NB4 (cell line): ENCODE data around the gene EHD3.

Experiments
- MYC ChIP-seq: IDR thresholded peaks from 2 replicates; pipeline ENCODE4 v1.6.1; 2011; ENCODE audit warnings: low read depth, low read length
- POLR2A ChIP-seq: IDR thresholded peaks from 2 replicates; pipeline ENCODE4 v1.6.1; 2011; ENCODE audit warnings: mild to moderate bottlenecking; ENCODE audit not compliant: insufficient read length; ENCODE audit errors: extremely low read depth
- TF ChIP-seq, protein P1 (sequence below): IDR thresholded peaks from one replicate; pipeline ENCODE4 v1.5.1; 2012; ENCODE audit warnings: low read depth, low read length
- TF ChIP-seq, protein P2 (sequence below): IDR thresholded peaks from 2 replicates; pipeline ENCODE4 v1.6.1; 2011; ENCODE audit warnings: low read depth, low read length

DNA sequence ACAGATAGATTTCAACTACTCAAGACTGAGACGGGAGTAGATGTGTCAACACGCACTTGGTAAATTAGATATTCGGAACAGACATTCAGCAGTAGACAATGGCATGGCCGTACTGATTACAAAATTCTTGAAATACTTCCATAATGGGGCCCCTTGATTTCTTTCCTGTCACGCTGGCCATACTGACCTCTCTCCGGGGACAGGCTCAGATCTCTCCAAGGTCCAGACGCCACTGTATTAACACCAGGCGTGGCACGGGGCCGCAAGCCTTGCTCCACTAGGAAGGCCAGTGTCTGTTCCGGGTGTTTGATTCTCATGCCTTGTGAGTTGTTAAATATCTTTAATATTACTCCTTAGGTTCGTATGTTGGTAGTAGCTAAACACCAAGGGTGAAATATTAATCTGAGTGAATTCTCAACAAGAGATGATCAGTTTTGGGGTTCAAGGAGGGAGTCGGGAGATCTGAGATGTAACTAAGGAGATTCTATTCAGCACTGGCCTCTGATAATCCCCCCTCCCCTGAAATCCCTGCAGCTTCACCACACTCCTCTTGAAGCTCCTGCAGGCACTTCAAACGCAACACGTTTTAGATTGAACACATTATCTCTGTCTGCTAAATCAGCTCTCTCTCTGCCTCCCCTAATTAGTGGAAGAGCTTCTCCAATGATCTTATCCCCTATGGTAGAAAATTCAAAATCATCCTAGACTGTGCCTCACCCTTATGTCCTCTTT is 2.2 kb upstream of the EHD3 start:
- TF ChIP-seq, protein P1, sequence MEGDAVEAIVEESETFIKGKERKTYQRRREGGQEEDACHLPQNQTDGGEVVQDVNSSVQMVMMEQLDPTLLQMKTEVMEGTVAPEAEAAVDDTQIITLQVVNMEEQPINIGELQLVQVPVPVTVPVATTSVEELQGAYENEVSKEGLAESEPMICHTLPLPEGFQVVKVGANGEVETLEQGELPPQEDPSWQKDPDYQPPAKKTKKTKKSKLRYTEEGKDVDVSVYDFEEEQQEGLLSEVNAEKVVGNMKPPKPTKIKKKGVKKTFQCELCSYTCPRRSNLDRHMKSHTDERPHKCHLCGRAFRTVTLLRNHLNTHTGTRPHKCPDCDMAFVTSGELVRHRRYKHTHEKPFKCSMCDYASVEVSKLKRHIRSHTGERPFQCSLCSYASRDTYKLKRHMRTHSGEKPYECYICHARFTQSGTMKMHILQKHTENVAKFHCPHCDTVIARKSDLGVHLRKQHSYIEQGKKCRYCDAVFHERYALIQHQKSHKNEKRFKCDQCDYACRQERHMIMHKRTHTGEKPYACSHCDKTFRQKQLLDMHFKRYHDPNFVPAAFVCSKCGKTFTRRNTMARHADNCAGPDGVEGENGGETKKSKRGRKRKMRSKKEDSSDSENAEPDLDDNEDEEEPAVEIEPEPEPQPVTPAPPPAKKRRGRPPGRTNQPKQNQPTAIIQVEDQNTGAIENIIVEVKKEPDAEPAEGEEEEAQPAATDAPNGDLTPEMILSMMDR: no peak
- TF ChIP-seq POLR2A: no peak
- no peak for TF ChIP-seq MYC
- TF ChIP-seq, protein P2, sequence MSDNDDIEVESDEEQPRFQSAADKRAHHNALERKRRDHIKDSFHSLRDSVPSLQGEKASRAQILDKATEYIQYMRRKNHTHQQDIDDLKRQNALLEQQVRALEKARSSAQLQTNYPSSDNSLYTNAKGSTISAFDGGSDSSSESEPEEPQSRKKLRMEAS: no peak
